BJ (cell line): Measurements from ENCODE around the gene IKZF2. TPM values are rescaled to one million over a fixed set of nuclear protein-coding genes. Genes with fewer than 3 reads are reported as not detected.

Experiments used
- CTCF ChIA-PET: fragments of 350-600 bp; formaldehyde crosslinking; extraction: SDS; loops from one replicate; lab custom pipeline; 2021; ENCODE audit warnings: antibody characterized with exemption, inconsistent platforms; lab: Yijun Ruan, JAX
- POLR2A ChIA-PET: fragments of 300-600 bp; sonication (Branson Sonifier 250); formaldehyde crosslinking; extraction: SDS; loops from one replicate; lab custom pipeline; 2021; ENCODE audit warnings: antibody characterized with exemption; lab: Charles Lee
- DNase-seq: peaks from one replicate; pipeline ENCODE4 v3.0.0-alpha.2; 2011; ENCODE audit warnings: low read depth
- H3K27me3 ChIP-seq: 2 replicates; pipeline ENCODE4 v1.6.0; 2011; ENCODE audit warnings: low read length; ENCODE audit not compliant: control insufficient read depth, insufficient read depth
- H3K36me3 ChIP-seq: 2 replicates; pipeline ENCODE4 v1.5.1; 2011; ENCODE audit warnings: low read length; ENCODE audit not compliant: control insufficient read depth, insufficient read depth
- H3K4me3 ChIP-seq: 2 replicates; pipeline ENCODE4 v1.5.1; 2011; ENCODE audit warnings: low read depth, mild to moderate bottlenecking, control low read depth, low read length
- polyA plus RNA-seq: library from polyadenylated mRNA; depleted of rRNA; stranded (reverse); fragments of >200 nt; gene quantifications from 2 replicates; pipeline ENCODE4 v1.2.3, GENCODE V29; 2011
- TF ChIP-seq, protein P1 (sequence below): IDR thresholded peaks from 2 replicates; pipeline ENCODE4 v1.5.1; 2011; ENCODE audit warnings: low read depth, mild to moderate bottlenecking, control low read depth, inconsistent platforms, low read length, moderate library complexity; ENCODE audit not compliant: insufficient read depth

Gene IKZF2
- polyA plus RNA-seq, 1 experiment = 2.4 TPM

DNA sequence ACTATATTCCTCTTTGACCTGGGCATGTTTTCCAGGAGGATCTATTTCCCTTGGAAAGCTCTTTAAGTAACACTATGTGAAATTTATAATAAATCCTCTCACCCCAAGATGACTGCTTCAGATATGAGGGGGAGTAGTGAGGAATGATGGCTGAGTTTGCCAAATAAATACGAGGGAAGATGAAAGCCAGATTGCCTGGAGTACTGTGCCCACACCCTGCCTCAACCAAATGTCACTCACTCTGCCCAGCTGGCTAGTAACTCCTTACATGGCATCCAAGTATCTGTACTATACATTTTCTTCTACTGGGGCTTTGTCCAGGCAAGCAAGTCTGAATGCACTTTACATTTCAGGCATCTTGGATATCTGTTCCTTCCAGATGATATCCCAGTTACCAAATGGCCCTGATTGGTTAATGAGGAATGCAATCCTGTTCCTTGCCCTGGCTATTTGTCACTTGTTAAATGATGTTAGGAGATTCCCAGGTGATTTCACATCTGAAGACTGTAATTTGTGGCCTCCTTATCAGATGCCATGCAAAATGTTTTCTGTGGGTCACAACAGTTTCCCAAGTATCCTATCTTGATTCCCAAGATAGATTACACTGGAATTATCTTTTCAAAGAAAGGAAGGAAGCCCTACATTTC is 191.8 kb downstream of the IKZF2 start:
- TF ChIP-seq, protein P1, sequence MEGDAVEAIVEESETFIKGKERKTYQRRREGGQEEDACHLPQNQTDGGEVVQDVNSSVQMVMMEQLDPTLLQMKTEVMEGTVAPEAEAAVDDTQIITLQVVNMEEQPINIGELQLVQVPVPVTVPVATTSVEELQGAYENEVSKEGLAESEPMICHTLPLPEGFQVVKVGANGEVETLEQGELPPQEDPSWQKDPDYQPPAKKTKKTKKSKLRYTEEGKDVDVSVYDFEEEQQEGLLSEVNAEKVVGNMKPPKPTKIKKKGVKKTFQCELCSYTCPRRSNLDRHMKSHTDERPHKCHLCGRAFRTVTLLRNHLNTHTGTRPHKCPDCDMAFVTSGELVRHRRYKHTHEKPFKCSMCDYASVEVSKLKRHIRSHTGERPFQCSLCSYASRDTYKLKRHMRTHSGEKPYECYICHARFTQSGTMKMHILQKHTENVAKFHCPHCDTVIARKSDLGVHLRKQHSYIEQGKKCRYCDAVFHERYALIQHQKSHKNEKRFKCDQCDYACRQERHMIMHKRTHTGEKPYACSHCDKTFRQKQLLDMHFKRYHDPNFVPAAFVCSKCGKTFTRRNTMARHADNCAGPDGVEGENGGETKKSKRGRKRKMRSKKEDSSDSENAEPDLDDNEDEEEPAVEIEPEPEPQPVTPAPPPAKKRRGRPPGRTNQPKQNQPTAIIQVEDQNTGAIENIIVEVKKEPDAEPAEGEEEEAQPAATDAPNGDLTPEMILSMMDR = no peak
- H3K36me3 ChIP-seq = no peaks in the 10 kb centered on the region
- no peak for DNase-seq
- ChIA-PET POLR2A (no interaction called here), CTCF (interaction anchor here (2.3 kb wide), 1 partner anchor 10 kb away, joined by 8 read pairs; no protein-coding TSS in a partner anchor)
- H3K4me3 ChIP-seq = no peak overlapping the region
- no peaks in the 10 kb centered on the region for H3K27me3 ChIP-seq

DNA sequence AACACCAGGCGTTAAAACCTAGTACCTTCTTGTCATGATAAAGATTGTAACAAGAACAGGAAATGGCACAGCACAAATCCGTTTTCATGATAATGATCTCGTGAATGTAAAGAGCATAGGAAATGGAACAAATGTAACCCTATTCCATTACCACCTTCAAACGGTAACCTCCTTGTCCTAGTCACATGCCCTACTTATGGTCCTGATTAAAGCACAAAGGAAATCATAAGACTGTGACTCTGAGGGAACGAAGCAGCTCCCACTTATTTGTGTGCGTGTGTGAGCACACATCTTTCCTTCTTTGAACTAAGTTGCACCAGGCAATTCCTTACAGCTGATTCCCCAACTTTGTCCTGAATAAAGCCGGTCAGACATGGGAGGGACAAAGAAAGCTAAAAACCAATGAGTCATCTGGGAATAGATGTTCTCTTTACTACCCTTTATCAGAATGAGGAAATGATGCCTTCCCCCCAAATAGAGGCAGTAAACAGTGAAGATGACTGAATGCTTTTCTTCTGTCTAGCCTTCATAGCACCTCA is 192.6 kb downstream of the IKZF2 start:
- Histone ChIP-seq H3K27me3 (no peaks in the 10 kb centered on the region), H3K4me3 (no peak overlapping the region), H3K36me3 (no peaks in the 10 kb centered on the region)
- POLR2A ChIA-PET = no interaction called here
- TF ChIP-seq, protein P1 = no peak
- peak; percentile 44 for DNase-seq
- CTCF ChIA-PET = interaction anchor here (2.3 kb wide), 1 partner anchor 11 kb away, joined by 8 read pairs; no protein-coding TSS in a partner anchor

DNA sequence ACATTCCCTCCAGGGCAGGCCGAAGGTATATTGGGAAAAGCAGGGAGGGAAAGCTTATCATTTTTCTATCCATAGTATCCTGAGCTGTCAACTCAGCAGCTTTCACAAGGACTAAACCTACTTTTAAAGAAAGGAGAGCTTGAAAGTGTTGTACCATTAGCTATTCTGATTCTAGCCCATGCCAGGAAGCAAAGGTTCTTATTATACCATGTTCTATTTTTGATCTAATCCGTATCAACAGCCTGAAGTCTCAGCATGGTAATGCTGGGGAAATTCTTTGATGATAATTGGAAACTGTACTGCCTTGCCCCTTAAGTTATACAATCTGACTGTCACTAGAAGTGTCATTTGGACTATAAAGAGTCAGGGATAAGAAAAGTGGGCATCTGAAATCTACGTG is 193.3 kb downstream of the IKZF2 start:
- Histone ChIP-seq H3K4me3 (no peak overlapping the region), H3K27me3 (no peaks in the 10 kb centered on the region), H3K36me3 (no peaks in the 10 kb centered on the region)
- CTCF ChIA-PET = interaction anchor here (0.6 to 2.3 kb wide), 3 partner anchors 11 to 195 kb away, joined by 3 to 8 read pairs (median 3); no protein-coding TSS in a partner anchor
- TF ChIP-seq, protein P1 = no peak
- POLR2A ChIA-PET = no interaction called here
- no peak for DNase-seq

DNA sequence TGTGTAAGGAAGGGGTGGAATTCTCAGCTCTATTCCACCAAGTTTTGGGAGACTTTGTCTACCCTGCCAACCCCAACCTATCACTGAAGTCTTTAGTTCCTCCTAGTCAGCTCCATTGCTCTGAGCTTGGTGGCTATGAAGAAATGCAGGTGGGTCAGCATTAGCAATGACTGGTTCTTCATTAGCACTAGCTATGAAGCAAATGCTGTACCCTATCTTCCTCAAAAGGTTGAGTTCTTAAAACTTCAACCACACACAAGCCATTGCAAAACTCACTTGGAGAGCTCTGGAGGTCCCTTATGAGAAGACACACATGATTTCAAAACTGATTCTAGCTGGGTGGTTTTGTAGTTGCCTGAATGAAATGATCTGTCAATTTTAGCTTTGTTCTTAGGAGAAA is 193.8 kb downstream of the IKZF2 start:
- Histone ChIP-seq H3K27me3 (no peaks in the 10 kb centered on the region), H3K36me3 (no peaks in the 10 kb centered on the region), H3K4me3 (no peak overlapping the region)
- ChIA-PET POLR2A (no interaction called here), CTCF (interaction anchor here (0.6 to 2.3 kb wide), 4 partner anchors 12 to 225 kb away, joined by 3 to 8 read pairs (median 3); no protein-coding TSS in a partner anchor)
- TF ChIP-seq, protein P1 = no peak
- DNase-seq = no peak

DNA sequence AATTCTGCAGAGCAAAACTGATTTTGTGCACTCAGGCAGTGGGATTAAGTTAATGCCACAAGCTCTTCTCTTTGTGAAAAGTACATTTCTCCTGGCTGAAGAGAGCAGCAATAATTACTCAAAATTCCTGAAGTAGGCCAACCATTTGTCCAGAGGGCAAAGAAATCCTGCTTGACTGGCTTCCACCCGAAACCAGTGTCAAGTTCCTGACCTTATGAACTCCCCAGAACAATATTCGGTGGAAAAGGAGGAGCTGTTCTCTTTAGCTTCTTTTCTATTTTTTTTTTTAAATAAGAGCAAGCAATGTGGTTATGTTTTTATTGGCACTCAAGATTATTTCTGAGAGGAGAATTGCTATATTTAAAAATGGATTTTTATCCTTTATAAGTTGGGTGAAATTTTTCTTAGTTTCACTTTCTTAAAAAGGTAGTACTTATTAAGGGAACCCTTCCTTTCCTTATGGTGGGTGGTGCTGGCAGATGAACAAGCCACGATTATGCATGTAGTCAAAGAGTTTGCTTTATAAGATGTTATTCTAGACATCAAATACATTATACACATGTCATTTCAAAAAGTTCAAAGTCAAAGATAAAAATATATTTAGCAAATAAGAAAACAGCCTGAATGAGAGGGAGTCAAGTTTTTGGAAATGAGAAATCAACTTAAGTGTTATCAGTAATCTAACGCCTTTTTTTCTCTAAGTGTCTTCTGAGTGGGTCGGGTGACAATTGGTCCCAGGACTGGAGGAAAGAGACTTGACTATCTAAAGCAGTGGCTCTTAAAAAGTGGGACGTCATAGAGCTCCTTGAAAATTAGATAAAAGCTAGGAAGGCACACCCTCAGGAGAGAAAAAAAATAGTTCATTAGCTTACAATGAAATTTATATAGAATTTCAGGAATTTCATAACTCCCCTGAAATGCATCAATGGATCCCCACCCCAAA is 194.5 kb downstream of the IKZF2 start:
- H3K4me3 ChIP-seq = no peak overlapping the region
- CTCF ChIA-PET = interaction anchor here (1.0 to 2.3 kb wide), 2 partner anchors 13 to 226 kb away, joined by 3 to 8 read pairs; no protein-coding TSS in a partner anchor
- no peaks in the 10 kb centered on the region for H3K27me3 ChIP-seq
- POLR2A ChIA-PET = no interaction called here
- TF ChIP-seq, protein P1 = no peak
- DNase-seq = no peak
- H3K36me3 ChIP-seq = no peaks in the 10 kb centered on the region
